GM18507 (cell line): ENCODE measurements around the gene ATP4A.
"Not testable (repeated sequence)": the region's sequence is repeated elsewhere in the genome, so short reads cannot be mapped to it uniquely, and the experiment has no call there.

Source experiments
- DNase-seq: peaks from one replicate; pipeline ENCODE4 v3.0.0; 2011; ENCODE audit warnings: low read depth; ENCODE audit not compliant: insufficient read length; ENCODE audit errors: extremely low spot score
- FAIRE-seq: peaks from 2 replicates; lab custom pipeline; 2011; peaks lifted over from hg19 to GRCh38; lab: Jason Lieb, UNC

Gene ATP4A

DNA sequence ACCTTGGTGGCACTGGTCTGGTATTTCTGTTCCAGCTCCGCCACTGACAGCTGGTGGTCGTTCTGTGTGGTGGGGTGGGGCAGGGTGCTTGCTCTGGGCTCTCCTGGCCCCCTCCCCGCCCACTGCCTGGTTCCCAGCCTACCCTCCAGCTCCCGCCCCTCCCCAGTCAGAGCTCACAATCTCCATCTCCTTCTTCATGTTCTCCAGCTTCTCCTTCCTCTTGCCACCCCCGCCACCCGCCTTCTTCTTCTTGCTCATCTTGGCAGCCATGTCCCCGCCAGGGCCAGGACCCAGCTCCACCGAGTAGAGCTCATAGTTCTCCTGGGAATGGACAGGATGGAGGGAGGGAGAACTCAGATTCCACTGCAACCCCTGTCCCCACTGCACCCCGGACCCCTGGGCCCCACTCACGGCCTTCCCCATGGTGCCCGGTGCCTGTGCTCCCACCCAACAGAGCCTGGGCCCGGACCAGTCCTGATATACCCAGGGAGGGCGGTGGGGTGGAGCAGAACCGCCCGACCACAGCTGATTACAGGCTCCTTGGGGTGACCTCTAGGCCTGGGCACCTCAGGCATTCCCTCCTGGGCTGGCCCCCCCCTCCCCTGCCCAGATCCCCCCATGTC, at the start of gene ATP4A:
ATP4A (minus strand) TSS at position 452 of the 623 bp plus-strand sequence; CDS start at position 423, 29 bp downstream.
- no peak for DNase-seq
- FAIRE-seq, result no peak

DNA sequence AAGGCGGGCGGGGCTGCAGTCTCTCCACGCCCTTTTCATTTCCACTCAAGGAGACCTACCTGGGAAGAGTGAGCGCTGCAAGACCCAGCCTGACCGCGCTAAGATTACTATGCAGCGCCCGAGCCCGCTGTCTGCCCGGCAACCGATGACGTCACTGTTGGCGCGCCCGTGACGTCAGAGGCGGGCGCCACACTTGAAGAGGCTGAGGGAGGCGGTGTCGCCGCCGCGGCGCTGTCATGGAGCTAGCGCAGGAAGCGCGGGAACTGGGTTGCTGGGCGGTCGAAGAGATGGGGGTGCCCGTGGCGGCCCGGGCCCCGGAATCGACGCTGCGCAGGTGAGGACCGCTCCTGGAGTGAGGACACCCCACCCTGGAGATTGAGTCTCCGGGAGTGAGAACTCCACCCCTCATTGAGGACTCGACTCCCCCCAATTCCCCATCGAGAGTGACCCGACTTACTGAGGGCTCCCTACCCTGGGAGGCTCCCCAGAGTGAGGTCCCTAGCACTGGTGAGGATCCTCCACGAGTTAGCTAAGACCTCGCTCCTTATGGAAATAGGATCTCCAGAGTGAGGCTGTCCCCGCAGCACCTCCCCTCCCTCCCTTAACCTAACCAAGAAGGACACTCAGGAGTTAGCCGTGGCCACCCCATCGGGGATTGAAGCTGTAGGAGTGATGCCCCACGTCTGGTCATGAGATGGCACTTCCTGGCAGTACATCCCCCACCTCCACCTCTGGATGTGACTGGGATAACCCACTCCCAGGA, 49.3 kb upstream of the ATP4A start, which contains the start of gene HAUS5:
HAUS5 (plus strand) TSS at position 177 of the 763 bp plus-strand sequence; CDS start at position 237, 60 bp downstream.
- FAIRE-seq (peak; percentile 98), DNase-seq (peak; percentile 95)

DNA sequence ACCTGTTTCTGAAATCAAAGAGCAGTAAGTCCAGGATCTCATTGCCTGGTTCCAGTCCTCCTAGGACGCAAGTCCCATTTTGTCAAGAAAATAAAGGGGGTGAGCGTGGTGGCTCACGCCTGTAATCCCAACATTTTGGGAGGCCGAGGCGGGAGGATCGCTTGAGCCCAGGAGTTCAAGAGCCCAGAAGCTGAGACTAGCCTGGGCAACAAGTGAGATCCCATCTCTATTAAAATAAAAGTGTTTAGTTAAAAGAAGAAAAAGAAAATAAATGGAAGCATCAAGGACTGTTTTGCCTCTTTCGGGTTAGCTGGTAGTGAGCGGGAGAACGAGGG, 48.7 kb upstream of the ATP4A start:
- FAIRE-seq, result no peak

DNA sequence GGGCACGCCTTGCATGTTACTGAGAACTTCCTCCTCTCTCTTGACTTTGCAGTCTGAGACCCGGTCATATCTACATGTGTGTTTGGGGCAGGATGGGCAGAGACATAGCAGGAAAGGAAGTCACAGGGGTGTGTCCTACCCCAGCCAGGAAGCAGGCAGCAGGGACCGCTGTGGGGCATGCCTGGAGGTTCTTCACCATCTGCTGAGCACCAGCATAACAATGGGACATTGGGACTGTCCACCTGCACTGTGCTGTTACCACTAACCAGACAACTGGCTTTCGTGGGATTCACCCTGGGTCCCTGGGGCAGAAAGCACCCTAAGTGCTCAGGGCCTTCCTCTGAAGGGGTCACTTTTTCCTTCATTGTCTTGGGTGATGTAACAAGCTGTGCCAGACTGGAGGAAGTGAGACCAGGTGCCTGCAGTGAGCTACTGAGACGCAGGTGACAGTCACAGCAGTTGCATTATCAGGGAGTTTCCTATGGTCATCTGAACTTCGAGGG, 46.4 kb upstream of the ATP4A start:
- FAIRE-seq (peak; percentile 86), DNase-seq (no peak)

More for the DNA sequence above, 48.7 kb upstream of the ATP4A start:
- no peak for DNase-seq

DNA sequence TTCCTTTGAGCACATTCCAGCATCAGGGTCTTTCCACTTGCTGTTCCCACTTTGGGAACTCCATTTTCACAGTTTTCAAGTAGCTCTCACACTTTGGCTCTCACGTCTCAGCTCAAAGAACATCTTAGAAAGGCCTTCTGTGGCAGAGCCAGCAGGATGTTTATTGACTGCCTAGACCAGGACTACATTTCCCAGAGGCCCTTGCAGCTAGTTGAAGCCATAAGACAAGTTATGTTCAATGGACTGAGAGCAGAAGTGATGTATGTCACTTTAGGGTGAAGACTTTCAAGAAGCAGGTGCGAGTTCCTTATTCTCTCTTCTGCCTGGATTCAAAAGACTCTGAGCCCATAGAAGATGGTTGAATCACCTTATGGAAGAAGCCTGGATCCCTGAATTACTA, 44.8 kb upstream of the ATP4A start:
- FAIRE-seq, result peak; percentile 60
- no peak for DNase-seq

DNA sequence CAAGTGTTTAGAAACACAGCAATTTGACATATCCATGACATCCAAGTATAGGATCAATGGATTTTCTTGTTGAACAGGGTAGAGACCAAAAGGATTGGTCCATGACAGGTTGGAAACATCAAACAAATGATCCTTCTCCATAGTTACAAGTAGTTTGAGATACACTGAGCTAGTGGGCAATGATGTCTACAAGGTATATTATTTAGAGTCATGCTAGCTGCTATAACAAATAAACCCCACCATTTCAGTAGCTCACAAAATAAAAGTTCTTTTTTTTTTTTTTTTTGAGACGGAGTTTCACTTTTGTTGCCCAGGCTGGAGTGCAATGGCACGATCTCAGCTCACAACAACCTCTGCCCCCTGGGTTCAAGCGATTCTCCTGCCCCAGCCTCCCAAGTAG, 44.2 kb upstream of the ATP4A start:
- DNase-seq, result no peak
- no peak for FAIRE-seq

DNA sequence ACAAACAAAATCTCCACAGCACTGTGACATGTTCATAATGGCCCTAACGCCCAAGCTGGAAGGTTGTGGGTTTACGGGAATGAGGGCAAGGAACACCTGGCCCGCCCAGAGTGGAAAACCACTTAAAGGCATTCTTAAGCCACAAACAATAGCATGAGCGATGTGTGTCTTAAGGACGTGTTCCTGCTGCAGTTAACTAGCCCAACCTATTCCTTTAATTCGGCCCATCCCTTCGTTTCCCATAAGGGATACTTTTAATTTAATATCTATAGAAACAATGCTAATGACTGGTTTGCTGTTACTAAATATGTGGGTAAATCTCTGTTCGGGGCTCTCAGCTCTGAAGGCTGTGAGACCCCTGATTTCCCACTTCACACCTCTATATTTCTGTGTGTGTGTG, 43.7 kb upstream of the ATP4A start:
- not testable (repeated sequence) for DNase-seq, FAIRE-seq

DNA sequence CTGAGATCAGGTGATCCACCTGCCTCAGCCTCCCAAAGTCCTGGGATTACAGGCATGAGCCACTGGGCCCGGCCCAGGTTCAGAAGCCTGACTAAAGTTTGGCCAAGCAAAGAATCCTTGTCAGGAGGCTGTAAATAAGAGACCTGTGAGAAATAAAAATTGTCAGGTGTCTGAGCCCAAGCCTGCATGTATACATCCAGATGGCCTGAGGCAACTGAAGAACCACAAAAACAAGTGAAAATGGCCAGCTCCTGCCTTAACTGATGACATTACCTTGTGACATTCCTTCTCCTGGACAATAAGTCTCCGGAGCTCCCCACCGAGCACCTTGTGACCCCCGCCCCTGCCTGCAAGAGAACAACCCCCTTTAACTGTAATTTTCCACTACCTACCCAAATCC, 41.0 kb upstream of the ATP4A start:
- not testable (repeated sequence) for FAIRE-seq, DNase-seq

DNA sequence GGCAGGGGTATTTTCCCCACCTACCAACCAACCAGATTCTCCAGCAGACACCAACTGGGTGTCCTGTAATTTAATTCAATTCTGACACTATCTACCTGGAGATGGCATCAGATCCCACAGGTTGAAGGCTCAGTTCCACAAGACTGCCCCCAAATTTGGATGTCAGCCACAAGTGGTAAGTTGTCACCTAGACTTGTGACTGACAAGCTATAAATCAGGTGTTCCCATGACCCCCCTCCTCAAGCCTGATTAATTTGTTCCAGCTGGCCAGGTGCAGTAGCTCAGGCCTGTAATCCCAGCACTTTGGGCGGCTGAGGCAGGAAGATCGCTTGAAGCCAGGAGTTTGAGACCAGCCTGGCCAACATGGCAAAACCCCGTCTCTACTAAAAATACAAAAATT, 38.5 kb upstream of the ATP4A start:
- DNase-seq (no peak), FAIRE-seq (no peak)

DNA sequence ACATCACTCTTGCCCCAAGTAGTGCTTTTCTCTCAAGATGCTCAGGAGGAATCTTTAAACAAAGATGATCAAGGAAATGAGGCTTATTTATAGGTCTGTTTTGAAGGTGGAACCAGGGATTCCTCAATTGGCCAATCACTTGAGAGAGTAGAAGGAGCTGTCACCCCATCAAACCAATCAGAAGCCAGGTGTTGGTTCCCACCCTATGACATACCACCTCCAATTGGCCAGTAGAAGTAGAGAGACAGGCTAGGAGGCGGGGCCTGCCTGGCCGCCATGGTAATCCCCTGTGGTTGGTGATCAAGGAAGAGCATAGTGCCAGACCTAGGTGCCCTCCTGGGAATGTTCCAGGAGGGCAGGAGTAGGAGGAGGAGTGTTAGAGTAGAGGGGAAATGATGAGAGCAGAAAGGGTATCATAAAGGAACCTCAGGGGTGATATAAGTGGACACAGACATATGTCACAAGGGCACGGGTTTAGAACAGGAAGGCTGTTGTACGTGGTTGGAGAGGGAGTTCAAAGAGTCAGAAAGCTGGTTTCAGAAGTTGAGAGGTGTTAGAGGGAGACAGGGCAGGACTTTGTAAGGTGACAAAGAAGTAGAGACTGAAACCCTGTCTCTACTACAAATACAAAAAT, 33.0 kb upstream of the ATP4A start:
- peak; percentile 89 for FAIRE-seq
- DNase-seq, result peak; percentile 69

DNA sequence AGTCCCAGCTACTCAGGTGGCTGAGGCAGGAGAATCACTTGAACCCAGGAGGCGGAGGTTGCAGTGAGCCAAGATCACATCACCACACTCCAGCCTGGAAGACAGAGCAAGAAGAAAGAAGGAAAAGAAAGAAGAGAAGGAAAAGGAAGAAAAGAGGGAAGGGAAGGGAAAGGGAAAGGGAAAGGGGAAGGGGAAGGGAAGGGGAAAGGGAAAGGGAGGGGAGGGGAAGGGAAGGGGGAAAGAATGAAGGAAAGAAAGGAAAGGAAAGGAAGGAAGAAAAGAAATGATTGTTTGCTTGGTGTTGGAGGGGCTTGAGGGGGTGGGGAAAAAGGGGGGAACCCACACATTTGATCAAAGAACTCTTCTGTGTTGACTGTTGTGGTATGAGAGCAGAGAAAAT, 32.5 kb upstream of the ATP4A start:
- FAIRE-seq, result no peak
- no peak for DNase-seq

DNA sequence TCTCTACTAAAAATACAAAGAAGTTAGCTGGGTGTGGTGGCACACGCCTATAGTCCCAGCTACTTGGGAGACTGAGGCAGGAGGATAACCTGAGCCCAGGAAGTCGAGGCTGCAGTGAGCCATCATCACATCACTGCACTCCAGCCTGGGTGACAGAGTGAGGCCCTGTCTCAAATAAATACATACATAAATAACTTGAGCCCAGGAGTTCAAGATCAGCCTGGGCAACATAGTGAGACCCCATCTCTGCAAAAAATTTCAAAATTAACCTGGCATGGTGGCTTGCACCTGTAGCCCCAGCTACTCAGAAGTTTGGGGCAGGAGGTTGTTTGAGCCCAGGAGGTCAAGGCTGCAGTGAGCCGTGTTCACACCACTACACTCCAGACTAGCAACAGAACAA, 31.6 kb upstream of the ATP4A start:
- DNase-seq, FAIRE-seq: not testable (repeated sequence)

DNA sequence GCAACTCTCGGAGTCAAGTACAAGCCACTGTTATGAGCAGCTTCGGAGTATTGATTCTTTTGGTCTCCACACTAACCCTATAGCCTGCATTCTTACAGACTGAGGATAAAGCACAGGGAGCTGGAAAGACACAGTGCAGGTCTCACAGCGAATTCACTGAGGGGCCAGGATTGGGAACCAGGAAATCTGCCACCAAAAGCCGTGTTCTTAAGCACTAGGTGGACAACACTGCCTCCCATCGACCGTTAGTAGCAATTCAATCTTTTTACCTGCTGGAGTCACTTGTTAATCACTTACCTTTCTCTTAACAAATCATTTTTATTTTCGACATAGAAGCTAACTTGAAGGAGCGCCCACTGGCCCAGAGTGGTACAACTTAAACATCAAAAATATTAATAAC, 28.8 kb upstream of the ATP4A start:
- FAIRE-seq (peak; percentile 81), DNase-seq (no peak)

DNA sequence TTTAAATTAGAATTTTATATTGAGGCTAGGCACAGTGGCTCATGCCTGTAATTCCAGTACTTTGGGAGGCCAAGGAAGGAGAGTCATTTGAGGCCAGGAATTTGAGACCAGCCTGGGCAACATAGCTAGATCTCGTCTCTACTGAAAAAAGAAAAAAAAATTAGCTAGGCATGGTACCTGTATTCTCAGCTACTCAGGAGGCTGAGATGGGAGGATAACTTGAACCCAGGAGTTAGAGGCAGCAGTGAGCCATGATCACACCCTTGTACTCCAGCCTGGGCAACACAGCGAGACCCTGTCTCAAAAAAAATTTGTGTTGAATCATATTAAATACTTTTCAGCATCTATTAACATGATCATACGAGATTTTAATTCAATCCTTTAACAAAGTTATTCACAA, 27.4 kb upstream of the ATP4A start:
- no peak for FAIRE-seq
- no peak for DNase-seq

DNA sequence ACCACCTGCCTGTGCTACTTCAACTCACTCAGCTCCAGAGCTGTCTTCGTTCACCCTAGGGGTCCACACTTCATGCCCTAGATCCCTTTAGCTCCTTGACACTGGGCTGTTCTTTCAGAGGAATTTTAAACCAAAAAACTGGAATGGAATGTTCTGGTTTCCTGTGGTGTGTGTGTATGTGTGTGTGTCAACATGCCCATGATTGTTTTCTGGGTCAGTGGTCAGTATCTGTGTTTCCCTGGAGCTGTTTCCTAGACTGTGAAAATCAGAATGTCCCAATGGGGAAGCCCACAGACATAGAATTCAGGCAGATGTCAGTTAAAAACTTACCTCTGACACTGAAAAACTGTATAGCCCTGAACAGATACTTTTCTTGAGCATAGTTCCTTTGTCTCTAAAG, 23.9 kb upstream of the ATP4A start:
- FAIRE-seq (no peak), DNase-seq (no peak)

DNA sequence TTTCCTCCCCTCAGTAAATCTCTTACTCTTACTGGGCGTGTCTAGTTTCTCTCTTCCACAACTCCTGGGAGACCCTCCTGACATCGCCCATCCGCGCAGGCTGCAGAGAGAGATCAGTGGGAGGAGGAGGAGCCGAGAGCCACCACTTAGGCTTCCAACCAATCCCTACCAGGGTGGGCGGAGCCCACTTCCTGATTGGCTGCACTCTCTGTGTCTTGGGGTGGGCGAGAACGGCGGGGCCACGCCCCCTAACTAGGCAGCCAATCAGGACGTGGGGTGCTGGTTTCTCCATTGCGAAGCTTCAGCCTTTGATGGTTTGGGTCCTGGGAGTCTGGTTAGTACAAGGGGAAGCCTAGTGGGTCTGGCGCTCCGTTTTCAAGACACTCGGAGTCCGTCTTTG, 22.4 kb upstream of the ATP4A start, which contains the start of gene PMIS2:
PMIS2 (plus strand) TSS at position 326 of the 400 bp plus-strand sequence. CDS start 87 bp downstream, outside the sequence.
- no peak for DNase-seq
- FAIRE-seq, result no peak

DNA sequence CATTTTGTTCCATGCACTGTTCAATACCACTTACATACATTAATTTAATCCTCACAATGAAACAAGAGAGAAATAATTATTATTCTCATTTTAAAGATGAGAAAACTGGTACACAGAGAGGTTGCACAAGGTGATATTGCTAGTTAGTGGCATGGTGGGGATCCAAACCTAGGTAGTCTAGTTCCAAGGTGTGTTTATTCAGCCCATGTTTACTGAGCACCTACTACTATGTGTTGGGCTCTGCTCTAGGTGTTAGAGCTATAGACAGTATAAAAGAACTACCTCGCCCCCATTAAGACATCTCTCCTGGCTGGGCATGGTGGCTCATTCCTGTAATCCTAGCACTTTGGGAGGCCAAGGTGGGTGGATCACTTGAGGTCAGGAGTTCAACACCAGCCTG, 19.3 kb upstream of the ATP4A start:
- FAIRE-seq, result no peak

DNA sequence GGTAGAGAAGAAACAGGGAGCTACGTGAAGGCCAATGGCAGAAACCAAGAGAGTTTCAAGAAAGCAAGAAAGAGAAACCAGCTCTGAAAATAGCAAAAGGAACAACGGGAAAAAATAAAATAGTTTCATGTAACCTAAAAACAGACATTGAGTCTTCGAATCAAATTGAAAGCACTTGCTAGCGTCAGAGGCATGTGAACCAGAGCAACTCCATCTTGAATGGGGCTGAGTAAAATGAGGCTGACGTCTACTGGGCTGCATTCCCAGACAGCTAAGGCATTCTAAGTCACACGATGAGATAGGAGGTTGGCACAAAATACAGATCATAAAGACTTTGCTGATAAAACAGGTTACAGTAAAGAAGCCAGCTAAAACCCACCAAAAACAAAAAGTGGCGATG, 15.2 kb upstream of the ATP4A start:
- FAIRE-seq (no peak), DNase-seq (no peak)

More for the DNA sequence above, 19.3 kb upstream of the ATP4A start:
- DNase-seq, result no peak

DNA sequence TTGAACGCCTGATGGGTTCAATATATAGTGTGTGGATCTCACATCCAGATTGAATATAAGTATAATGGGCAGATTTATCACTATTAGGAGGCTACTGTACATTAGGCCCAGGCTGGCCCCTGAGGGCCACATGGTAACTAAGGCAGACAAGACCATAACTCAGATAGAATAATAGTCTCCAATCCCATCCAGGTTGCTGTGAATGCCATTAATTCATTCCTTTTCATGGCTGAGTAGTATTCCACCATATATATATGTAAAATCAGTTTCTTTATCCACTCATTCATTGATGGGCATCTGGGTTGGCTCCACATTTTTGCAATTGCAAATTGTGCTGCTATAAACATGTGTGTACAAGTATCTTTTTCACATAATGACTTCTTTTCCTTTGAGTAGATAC, 14.5 kb upstream of the ATP4A start:
- no peak for DNase-seq
- FAIRE-seq, result no peak

DNA sequence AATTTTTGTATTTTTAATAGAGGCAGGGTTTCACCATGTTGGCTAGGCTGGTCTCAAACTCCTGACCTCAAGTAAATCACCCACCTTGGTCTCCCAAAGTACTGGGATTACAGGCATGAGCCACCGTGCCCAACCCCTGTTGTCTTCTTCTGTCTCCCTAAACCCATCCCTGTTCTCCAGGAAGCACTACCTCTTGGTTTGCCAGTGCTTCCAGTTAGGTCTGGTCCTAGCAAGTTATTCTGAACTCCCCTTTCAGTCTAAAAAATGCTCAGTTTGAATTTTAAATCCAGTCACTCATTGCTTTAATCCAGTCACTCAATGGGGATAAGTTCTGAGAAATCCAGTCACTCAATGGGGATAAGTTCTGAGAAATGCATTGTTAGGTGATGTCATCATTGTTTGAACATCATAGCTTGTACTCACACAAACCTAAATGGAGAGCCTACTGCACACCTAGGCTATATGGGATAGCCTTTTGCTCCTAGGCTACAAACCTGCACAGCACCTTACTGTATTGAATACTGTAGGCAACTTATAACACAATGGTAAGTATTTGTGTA, 8.0 kb upstream of the ATP4A start:
- no peak for DNase-seq
- FAIRE-seq, result no peak
